Ishikawa (cell line): ENCODE results near the gene SGCD.

ENCODE experiments used
- CEBPB ChIP-seq: IDR thresholded peaks from 2 replicates; pipeline ENCODE4 v1.6.1; 2012
- CREB1 ChIP-seq: IDR thresholded peaks from 2 replicates; pipeline ENCODE4 v1.6.1; 2012; ENCODE audit warnings: low read depth
- EGR1 ChIP-seq: IDR thresholded peaks from 2 replicates; pipeline ENCODE4 v1.6.1; 2012
- EP300 ChIP-seq: IDR thresholded peaks from 2 replicates; pipeline ENCODE4 v1.6.1; 2012; ENCODE audit warnings: borderline replicate concordance
- MAX ChIP-seq: IDR thresholded peaks from 2 replicates; pipeline ENCODE4 v1.6.1; 2012
- NFIC ChIP-seq: IDR thresholded peaks from 2 replicates; pipeline ENCODE4 v1.6.1; 2012
- RAD21 ChIP-seq: IDR thresholded peaks from 2 replicates; pipeline ENCODE4 v1.6.1; 2012; ENCODE audit warnings: low read depth
- REST ChIP-seq: IDR thresholded peaks from 2 replicates; pipeline ENCODE4 v1.6.1; 2012; ENCODE audit warnings: low read depth, mild to moderate bottlenecking
- TAF1 ChIP-seq: IDR thresholded peaks from 2 replicates; pipeline ENCODE4 v1.6.1; 2012; ENCODE audit warnings: low read depth, mild to moderate bottlenecking
- TCF12 ChIP-seq: IDR thresholded peaks from 2 replicates; pipeline ENCODE4 v1.6.1; 2012; ENCODE audit warnings: low read depth
- TEAD4 ChIP-seq: IDR thresholded peaks from 2 replicates; pipeline ENCODE4 v1.6.1; 2012
- YY1 ChIP-seq: IDR thresholded peaks from 2 replicates; pipeline ENCODE4 v1.6.1; 2012; ENCODE audit warnings: low read depth
- ZBTB7A ChIP-seq: IDR thresholded peaks from 2 replicates; pipeline ENCODE4 v1.6.1; 2012; ENCODE audit warnings: low read depth

GRCh38 chr5:156446526-156446925, 119.6 kb downstream of the SGCD start:
- TF ChIP-seq RAD21 (no peak), EP300 (no peak), EGR1 (no peak), CREB1 (no peak), TEAD4 (no peak), ZBTB7A (no peak), NFIC (no peak), REST (no peak), YY1 (no peak), TCF12 (no peak), CEBPB (no peak), TAF1 (no peak), MAX (no peak)
